Loucy (cell line): ENCODE data around the gene FAM171A2.

Source experiments
- EZH2phosphoT487 ChIP-seq: fragments of 200-600 bp; IDR thresholded peaks from 2 replicates; pipeline ENCODE4 v1.6.1; 2018; ENCODE audit warnings: antibody characterized with exemption, mild to moderate bottlenecking, moderate library complexity, borderline replicate concordance
- TF ChIP-seq, protein P1 (sequence below): fragments of 200-600 bp; sonication (generic); conservative IDR thresholded peaks from 2 replicates; pipeline ENCODE4 v1.5.1; 2014; ENCODE audit warnings: mild to moderate bottlenecking, antibody characterized with exemption, low read length

DNA sequence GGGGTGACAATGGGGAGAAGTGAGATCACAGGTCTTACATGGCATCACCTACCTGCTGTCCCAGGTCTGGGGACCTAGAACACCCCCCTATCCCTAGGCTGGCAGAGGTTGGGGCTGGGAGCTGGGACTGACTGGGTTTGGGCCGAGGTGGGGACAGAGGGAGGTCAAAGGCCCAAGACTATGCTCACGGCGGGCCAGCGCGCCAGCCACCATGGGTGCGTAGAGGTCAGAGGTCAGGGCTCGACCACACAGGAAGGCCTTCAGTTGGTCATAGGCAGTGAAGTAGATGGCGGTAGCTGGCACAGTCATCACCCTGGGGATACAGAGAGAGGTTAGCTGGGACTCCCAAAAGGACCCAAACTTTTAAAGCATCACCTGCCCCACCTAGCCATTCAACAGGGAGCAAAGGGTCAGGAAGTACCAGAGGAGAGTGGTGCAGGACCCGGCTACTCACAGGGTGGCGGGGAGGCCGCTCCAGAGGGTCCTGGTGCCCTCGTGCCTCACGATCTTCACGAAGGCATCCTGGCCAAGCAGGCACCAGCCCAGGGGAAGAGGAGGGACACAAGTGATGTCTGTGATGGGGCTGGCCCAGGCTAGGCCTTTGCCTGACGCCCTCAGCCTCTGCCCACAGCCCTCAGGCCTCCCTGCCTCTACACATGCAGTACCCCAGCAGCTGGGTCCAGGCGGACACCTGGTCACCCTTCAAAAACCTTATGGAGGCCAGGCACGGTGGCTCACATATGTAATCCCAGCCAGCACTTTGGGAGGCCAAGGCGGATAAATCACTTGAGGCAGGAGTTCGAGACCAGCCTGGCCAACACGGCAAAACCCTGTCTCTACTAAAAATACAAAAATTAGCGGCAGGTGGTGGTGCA lies 42.2 kb downstream of the FAM171A2 start:
- TF ChIP-seq, protein P1, sequence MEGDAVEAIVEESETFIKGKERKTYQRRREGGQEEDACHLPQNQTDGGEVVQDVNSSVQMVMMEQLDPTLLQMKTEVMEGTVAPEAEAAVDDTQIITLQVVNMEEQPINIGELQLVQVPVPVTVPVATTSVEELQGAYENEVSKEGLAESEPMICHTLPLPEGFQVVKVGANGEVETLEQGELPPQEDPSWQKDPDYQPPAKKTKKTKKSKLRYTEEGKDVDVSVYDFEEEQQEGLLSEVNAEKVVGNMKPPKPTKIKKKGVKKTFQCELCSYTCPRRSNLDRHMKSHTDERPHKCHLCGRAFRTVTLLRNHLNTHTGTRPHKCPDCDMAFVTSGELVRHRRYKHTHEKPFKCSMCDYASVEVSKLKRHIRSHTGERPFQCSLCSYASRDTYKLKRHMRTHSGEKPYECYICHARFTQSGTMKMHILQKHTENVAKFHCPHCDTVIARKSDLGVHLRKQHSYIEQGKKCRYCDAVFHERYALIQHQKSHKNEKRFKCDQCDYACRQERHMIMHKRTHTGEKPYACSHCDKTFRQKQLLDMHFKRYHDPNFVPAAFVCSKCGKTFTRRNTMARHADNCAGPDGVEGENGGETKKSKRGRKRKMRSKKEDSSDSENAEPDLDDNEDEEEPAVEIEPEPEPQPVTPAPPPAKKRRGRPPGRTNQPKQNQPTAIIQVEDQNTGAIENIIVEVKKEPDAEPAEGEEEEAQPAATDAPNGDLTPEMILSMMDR, result no peak
- TF ChIP-seq EZH2phosphoT487, result no peak
